NB4 (cell line): ENCODE data around the gene LRRC8B.

Experiments used
- MAX ChIP-seq: IDR thresholded peaks from 2 replicates; pipeline ENCODE4 v1.6.1; 2011; ENCODE audit warnings: low read depth, low read length
- TF ChIP-seq, protein P1 (sequence below): IDR thresholded peaks from one replicate; pipeline ENCODE4 v1.5.1; 2012; ENCODE audit warnings: low read depth, low read length

DNA sequence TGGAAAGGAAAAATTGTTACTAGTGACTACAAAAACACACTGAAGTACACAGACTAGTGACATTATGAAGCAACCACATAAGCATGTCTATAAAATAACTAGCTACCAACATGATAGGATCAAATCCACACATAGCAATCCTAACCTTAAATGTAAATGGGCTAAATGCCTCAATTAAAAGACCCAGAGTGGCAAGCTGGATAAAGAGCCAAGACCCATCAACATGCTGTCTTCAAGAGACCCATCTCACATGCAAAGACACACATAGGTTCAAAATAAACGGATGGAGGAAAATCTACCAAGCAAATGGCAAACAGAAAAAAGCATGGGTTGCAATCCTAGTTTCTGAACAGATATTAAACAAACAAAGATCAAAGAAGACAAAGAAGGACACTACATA is 49.4 kb upstream of the LRRC8B start:
- no peak for TF ChIP-seq MAX
- TF ChIP-seq, protein P1, sequence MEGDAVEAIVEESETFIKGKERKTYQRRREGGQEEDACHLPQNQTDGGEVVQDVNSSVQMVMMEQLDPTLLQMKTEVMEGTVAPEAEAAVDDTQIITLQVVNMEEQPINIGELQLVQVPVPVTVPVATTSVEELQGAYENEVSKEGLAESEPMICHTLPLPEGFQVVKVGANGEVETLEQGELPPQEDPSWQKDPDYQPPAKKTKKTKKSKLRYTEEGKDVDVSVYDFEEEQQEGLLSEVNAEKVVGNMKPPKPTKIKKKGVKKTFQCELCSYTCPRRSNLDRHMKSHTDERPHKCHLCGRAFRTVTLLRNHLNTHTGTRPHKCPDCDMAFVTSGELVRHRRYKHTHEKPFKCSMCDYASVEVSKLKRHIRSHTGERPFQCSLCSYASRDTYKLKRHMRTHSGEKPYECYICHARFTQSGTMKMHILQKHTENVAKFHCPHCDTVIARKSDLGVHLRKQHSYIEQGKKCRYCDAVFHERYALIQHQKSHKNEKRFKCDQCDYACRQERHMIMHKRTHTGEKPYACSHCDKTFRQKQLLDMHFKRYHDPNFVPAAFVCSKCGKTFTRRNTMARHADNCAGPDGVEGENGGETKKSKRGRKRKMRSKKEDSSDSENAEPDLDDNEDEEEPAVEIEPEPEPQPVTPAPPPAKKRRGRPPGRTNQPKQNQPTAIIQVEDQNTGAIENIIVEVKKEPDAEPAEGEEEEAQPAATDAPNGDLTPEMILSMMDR: no peak
